Mesodermal cell (in vitro differentiated cells): ENCODE data around the gene ABI3.

Experiments
- H3K27ac ChIP-seq: 2 replicates; pipeline ENCODE4 v1.7.0; 2013; ENCODE audit warnings: mild to moderate bottlenecking, low read depth, low read length, moderate library complexity; ENCODE audit not compliant: severe bottlenecking
- H3K36me3 ChIP-seq: 2 replicates; pipeline ENCODE4 v1.7.1; 2013; ENCODE audit warnings: mild to moderate bottlenecking, low read length, moderate library complexity; ENCODE audit not compliant: control insufficient read depth, insufficient read depth
- H3K4me1 ChIP-seq: one replicate; pipeline ENCODE4 v1.7.1; 2013; ENCODE audit warnings: mild to moderate bottlenecking, low read length; ENCODE audit not compliant: insufficient read depth, control insufficient read depth, poor library complexity, severe bottlenecking
- H3K4me3 ChIP-seq: 2 replicates; pipeline ENCODE4 v1.7.0; 2013; ENCODE audit warnings: low read length, control low read depth, mild to moderate bottlenecking; ENCODE audit not compliant: insufficient read depth, poor library complexity, severe bottlenecking; ENCODE audit errors: extremely low read depth
- H3K9me3 ChIP-seq: 2 replicates; pipeline ENCODE4 v1.7.1; 2013; ENCODE audit warnings: mild to moderate bottlenecking, low read length, moderate library complexity; ENCODE audit not compliant: control insufficient read depth
- WGBS, 2 experiments: methylation state at CpG; one replicate each; pipeline ENCODE4 v1.1.5; 2013; ENCODE audit warnings: missing lambda C conversion rate in 2 of 2; ENCODE audit not compliant: insufficient coverage in 2 of 2; 5-methylcytosine and 5-hydroxymethylcytosine counted together

The ABI3 gene

GRCh38 chr17:49225554-49226236 lies 15.2 kb downstream of the ABI3 start:
- Histone ChIP-seq H3K4me3 (no peak overlapping the region), H3K36me3 (peaks cover 6% of the 10 kb centered on the region), H3K27ac (no peak overlapping the region), H3K9me3 (no peaks in the 10 kb centered on the region), H3K4me1 (peaks cover 22% of the 10 kb centered on the region)
- WGBS, 2 experiments: 91 to 97% methylated on average over 5 to 7 of the region's 8 CpGs

DNA sequence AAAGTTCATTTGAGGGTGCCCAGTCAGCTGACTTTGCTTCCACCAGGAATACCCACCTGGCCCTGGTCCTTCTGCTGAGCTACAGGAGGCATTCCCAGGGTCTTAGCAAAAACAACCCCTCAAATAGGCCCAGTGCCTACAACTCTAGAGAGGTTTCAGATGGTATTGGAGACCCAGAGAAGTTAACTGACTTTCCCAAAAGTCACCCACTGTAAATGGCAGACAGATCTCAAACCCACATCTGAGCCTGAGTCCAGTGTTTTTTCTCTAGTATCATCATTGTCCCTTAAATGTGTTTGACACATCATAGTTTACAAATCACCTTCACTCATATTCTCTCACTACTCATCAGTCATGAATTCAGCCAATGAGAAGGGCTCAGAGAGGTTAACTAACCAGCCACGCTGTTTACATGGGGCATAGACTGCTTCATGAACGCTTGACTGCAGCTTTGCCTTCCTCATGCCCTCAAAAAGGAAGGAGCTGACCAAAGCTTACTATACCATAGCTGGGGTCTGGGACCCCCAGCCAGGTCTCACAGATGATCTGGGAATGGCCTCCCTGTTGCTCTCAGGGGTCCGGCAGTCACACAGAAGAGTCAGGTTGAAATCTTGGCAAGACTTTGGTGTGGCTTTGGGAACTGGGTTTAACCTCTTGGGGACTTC lies 16.4 kb downstream of the ABI3 start:
- Histone ChIP-seq H3K4me1 (peaks cover 22% of the 10 kb centered on the region), H3K9me3 (no peaks in the 10 kb centered on the region)
- 89 to 100% methylated on average over 3 of the region's 3 CpGs for WGBS, 2 experiments

GRCh38 chr17:49227436-49228261 lies 17.1 kb downstream of the ABI3 start:
- no peak overlapping the region for H3K27ac ChIP-seq
- no peak overlapping the region for H3K4me3 ChIP-seq
- peaks cover 22% of the 10 kb centered on the region for H3K4me1 ChIP-seq
- H3K9me3 ChIP-seq: no peaks in the 10 kb centered on the region
- 47 to 55% methylated on average over 3 to 4 of the region's 5 CpGs for WGBS, 2 experiments
- no peaks in the 10 kb centered on the region for H3K36me3 ChIP-seq

More for the DNA sequence above, 16.4 kb downstream of the ABI3 start:
- Histone ChIP-seq H3K36me3 (peaks cover 6% of the 10 kb centered on the region), H3K4me3 (no peak overlapping the region), H3K27ac (no peak overlapping the region)

GRCh38 chr17:49229076-49229804 lies 18.7 kb downstream of the ABI3 start:
- Histone ChIP-seq H3K27ac (no peak overlapping the region), H3K4me1 (peaks cover 18% of the 10 kb centered on the region)
- 59 to 66% methylated on average over 3 of the region's 6 CpGs for WGBS, 2 experiments

GRCh38 chr17:49229805-49230600 lies 19.5 kb downstream of the ABI3 start:
- H3K4me3 ChIP-seq: peak overlapping the region; percentile 55
- no peaks in the 10 kb centered on the region for H3K9me3 ChIP-seq

More at GRCh38 chr17:49229076-49229804, 18.7 kb downstream of the ABI3 start:
- H3K9me3 ChIP-seq: no peaks in the 10 kb centered on the region
- H3K36me3 ChIP-seq: no peaks in the 10 kb centered on the region
- H3K4me3 ChIP-seq: peak overlapping the region; percentile 55

GRCh38 chr17:49230636-49231562 lies 20.4 kb downstream of the ABI3 start, which contains the start of gene PHOSPHO1:
Gene PHOSPHO1 (minus strand): TSS chr17:49230787. CDS start chr17:49226691, 4,096 bp downstream.
- H3K9me3 ChIP-seq: no peaks in the 10 kb centered on the region
- H3K27ac ChIP-seq: no peak within 1 kb of the TSS
- peaks cover 18% of the 10 kb centered on the region for H3K4me1 ChIP-seq
- H3K4me3 ChIP-seq: peak within 1 kb of the TSS; percentile 55
- WGBS, 2 experiments: 3 to 6% methylated on average over 39 to 46 of the region's 58 CpGs
- no peaks in the 10 kb centered on the region for H3K36me3 ChIP-seq

More at GRCh38 chr17:49229805-49230600, 19.5 kb downstream of the ABI3 start:
- Histone ChIP-seq H3K27ac (no peak overlapping the region), H3K36me3 (no peaks in the 10 kb centered on the region), H3K4me1 (peaks cover 18% of the 10 kb centered on the region)
- WGBS, 2 experiments: 11 to 24% methylated on average over 17 to 26 of the region's 36 CpGs

DNA sequence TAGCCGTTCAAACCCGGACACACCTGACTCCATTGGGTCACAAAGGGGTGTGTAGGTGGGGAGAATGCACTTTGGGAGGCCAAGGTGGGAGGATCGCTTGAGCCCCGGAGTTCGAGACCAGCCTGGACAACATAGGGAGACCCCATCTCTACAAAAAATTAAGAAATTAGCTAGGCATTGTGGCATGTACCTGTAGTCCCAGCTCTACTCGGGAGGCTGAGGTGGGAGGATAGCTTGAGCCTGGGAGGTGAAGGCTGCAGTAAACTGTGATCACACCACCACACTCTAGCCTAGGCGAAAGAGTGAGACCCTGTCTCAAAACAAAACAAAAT lies 21.0 kb downstream of the ABI3 start:
- 78 to 100% methylated on average over 1 to 6 of the region's 7 CpGs for WGBS, 2 experiments
- no peaks in the 10 kb centered on the region for H3K36me3 ChIP-seq
- no peak overlapping the region for H3K4me3 ChIP-seq
- no peaks in the 10 kb centered on the region for H3K9me3 ChIP-seq
- peaks cover 18% of the 10 kb centered on the region for H3K4me1 ChIP-seq
- H3K27ac ChIP-seq: no peak overlapping the region

GRCh38 chr17:49234509-49235080 lies 24.1 kb downstream of the ABI3 start:
- WGBS, 2 experiments: 80 to 100% methylated on average over 1 to 3 of the region's 5 CpGs
- Histone ChIP-seq H3K4me1 (peaks cover 4% of the 10 kb centered on the region), H3K36me3 (no peaks in the 10 kb centered on the region), H3K9me3 (no peaks in the 10 kb centered on the region), H3K4me3 (no peak overlapping the region), H3K27ac (no peak overlapping the region)

- Histone ChIP-seq H3K4me3 (no peak overlapping the region), H3K27ac (no peak overlapping the region), H3K36me3 (no peaks in the 10 kb centered on the region), H3K9me3 (no peaks in the 10 kb centered on the region), H3K4me1 (no peaks in the 10 kb centered on the region)
- WGBS, 2 experiments: 82 to 92% methylated on average over 3 to 4 of the region's 4 CpGs
Observed at GRCh38 chr17:49235896-49236295, 25.4 kb downstream of the ABI3 start.
